Pulmonary artery endothelial cell (primary cell): ENCODE results near the gene TSPAN4. TPM values are rescaled to one million over a fixed set of nuclear protein-coding genes. Genes with fewer than 3 reads are reported as not detected.

Experiments
- DNase-seq: peaks from one replicate; pipeline ENCODE4 v3.0.0-alpha.2; 2011; ENCODE audit warnings: low read depth, low spot score
- total RNA-seq: library from RNA; depleted of rRNA; stranded (reverse); fragments of >200 nt; gene quantifications from 2 replicates; pipeline ENCODE4 v1.2.3, GENCODE V29; 2014

TSPAN4 gene
- total RNA-seq, 1 donor from 2014 or later, result 103 TPM

- no peak for DNase-seq
These were observed 5.8 kb downstream of the TSPAN4 start for GRCh38 chr11:848380-848931.

- DNase-seq, result no peak
These were observed 6.6 kb downstream of the TSPAN4 start for GRCh38 chr11:849104-849824.

- DNase-seq, result no peak
These were observed 7.5 kb downstream of the TSPAN4 start for GRCh38 chr11:849951-850774.

GRCh38 chr11:850775-851763 lies 8.4 kb downstream of the TSPAN4 start:
- DNase-seq, result no peak

- no peak for DNase-seq
These were observed 10.1 kb downstream of the TSPAN4 start for GRCh38 chr11:852762-853161.

GRCh38 chr11:853682-854448 lies 11.2 kb downstream of the TSPAN4 start:
- no peak for DNase-seq

- no peak for DNase-seq
These were observed 12.1 kb downstream of the TSPAN4 start for GRCh38 chr11:854601-855329.

GRCh38 chr11:855330-855674 lies 12.7 kb downstream of the TSPAN4 start:
- DNase-seq, result no peak

GRCh38 chr11:855796-856195 lies 13.1 kb downstream of the TSPAN4 start:
- DNase-seq, result no peak

GRCh38 chr11:856397-856796 lies 13.7 kb downstream of the TSPAN4 start:
- no peak for DNase-seq

GRCh38 chr11:858053-858761 lies 15.6 kb downstream of the TSPAN4 start:
- DNase-seq, result no peak

- DNase-seq, result no peak
These were observed 16.2 kb downstream of the TSPAN4 start for GRCh38 chr11:858762-859339.

- DNase-seq, result no peak
These were observed 16.9 kb downstream of the TSPAN4 start for GRCh38 chr11:859394-860131.

- no peak for DNase-seq
These were observed 17.8 kb downstream of the TSPAN4 start for GRCh38 chr11:860234-861104.

- DNase-seq, result no peak
These were observed 18.4 kb downstream of the TSPAN4 start for GRCh38 chr11:861105-861479.

GRCh38 chr11:862081-862661 lies 19.5 kb downstream of the TSPAN4 start:
- no peak for DNase-seq

GRCh38 chr11:862696-863022 lies 20.0 kb downstream of the TSPAN4 start:
- DNase-seq, result no peak
